ENCODE data around the gene ATP5F1D.

ATP5F1D gene

GRCh38 chr19:1259206-1259875 lies 17.8 kb downstream of the ATP5F1D start:
- TF ChIP-seq GATA1 (IDR thresholded peaks at IDR 0.05; ENCODE audit: low read depth, low read length) (no peak), POLR2A (IDR thresholded peaks at IDR 0.05; ENCODE audit: low read length) (peak; percentile 69)
- peak; percentile 58 to 65 for DNase-seq

GRCh38 chr19:1259876-1260748 lies 18.6 kb downstream of the ATP5F1D start:
- TF ChIP-seq POLR2A (IDR thresholded peaks at IDR 0.05; ENCODE audit: low read length) = no peak
- no peak for TF ChIP-seq GATA1 (IDR thresholded peaks at IDR 0.05; ENCODE audit: low read depth, low read length)
- no peak for DNase-seq

GRCh38 chr19:1260749-1261537 lies 19.4 kb downstream of the ATP5F1D start:
- no peak for TF ChIP-seq GATA1 (IDR thresholded peaks at IDR 0.05; ENCODE audit: low read depth, low read length)
- TF ChIP-seq POLR2A (IDR thresholded peaks at IDR 0.05; ENCODE audit: low read length) = peak; percentile 46
- peak; percentile 97 to 99 for DNase-seq

- TF ChIP-seq GATA1 (IDR thresholded peaks at IDR 0.05; ENCODE audit: low read depth, low read length) = no peak
- DNase-seq = peak; percentile 48 to 64
Observed at GRCh38 chr19:1261538-1261797, 19.9 kb downstream of the ATP5F1D start.

GRCh38 chr19:1261798-1262622 lies 20.5 kb downstream of the ATP5F1D start:
- TF ChIP-seq GATA1 (IDR thresholded peaks at IDR 0.05; ENCODE audit: low read depth, low read length) (no peak), POLR2A (IDR thresholded peaks at IDR 0.05; ENCODE audit: low read length) (no peak)
- peak; percentile 62 to 72 for DNase-seq

GRCh38 chr19:1262623-1263123 lies 21.1 kb downstream of the ATP5F1D start:
- no peak for DNase-seq
- TF ChIP-seq GATA1 (IDR thresholded peaks at IDR 0.05; ENCODE audit: low read depth, low read length) (no peak), POLR2A (IDR thresholded peaks at IDR 0.05; ENCODE audit: low read length) (no peak)

GRCh38 chr19:1263188-1263587 lies 21.6 kb downstream of the ATP5F1D start:
- no peak for TF ChIP-seq POLR2A (IDR thresholded peaks at IDR 0.05; ENCODE audit: low read length)
- TF ChIP-seq GATA1 (IDR thresholded peaks at IDR 0.05; ENCODE audit: low read depth, low read length) = no peak
- DNase-seq = peak; percentile 53 to 63

- no peak for TF ChIP-seq POLR2A (IDR thresholded peaks at IDR 0.05; ENCODE audit: low read length)
- TF ChIP-seq GATA1 (IDR thresholded peaks at IDR 0.05; ENCODE audit: low read depth, low read length) = no peak
- DNase-seq = peak in 1 of 2 experiments; percentile 59
Observed at GRCh38 chr19:1264801-1265614, 23.5 kb downstream of the ATP5F1D start.

GRCh38 chr19:1265615-1266128 lies 24.1 kb downstream of the ATP5F1D start:
- TF ChIP-seq GATA1 (IDR thresholded peaks at IDR 0.05; ENCODE audit: low read depth, low read length) = no peak
- TF ChIP-seq POLR2A (IDR thresholded peaks at IDR 0.05; ENCODE audit: low read length) = no peak
- peak; percentile 67 to 83 for DNase-seq

GRCh38 chr19:1266129-1266915 lies 24.8 kb downstream of the ATP5F1D start:
- DNase-seq = peak; percentile 95 to 97
- TF ChIP-seq POLR2A (IDR thresholded peaks at IDR 0.05; ENCODE audit: low read length) = no peak
- no peak for TF ChIP-seq GATA1 (IDR thresholded peaks at IDR 0.05; ENCODE audit: low read depth, low read length)

- TF ChIP-seq POLR2A (IDR thresholded peaks at IDR 0.05; ENCODE audit: low read length) = no peak
- TF ChIP-seq GATA1 (IDR thresholded peaks at IDR 0.05; ENCODE audit: low read depth, low read length) = no peak
- DNase-seq = peak; percentile 80 to 89
Observed at GRCh38 chr19:1266916-1267476, 25.4 kb downstream of the ATP5F1D start.

All from erythroblast (primary cell).